ENCODE measurements around the gene EZH1. TPM values are rescaled to one million over a fixed set of nuclear protein-coding genes. Genes with fewer than 3 reads are reported as not detected.

Gene EZH1
- total RNA-seq = 47.2 TPM
- long read RNA-seq, full-length matches to known transcripts = 6 of 53 reads
- long read RNA-seq, partial matches to known transcripts = 29 of 53 reads
- long read RNA-seq, other reads (novel, unspliced or antisense) = 18 of 53 reads

- DNase-seq (peak; percentile 94), ATAC-seq (ENCODE audit: poor library complexity) (peak; percentile 98)
- intact Hi-C loops (cut with DNase I) = no loop called here
Measured at GRCh38 chr17:42744806-42745617, at the start of gene EZH1. TSS of gene EZH1 (minus strand) at chr17:42745040. CDS start at chr17:42728941, 16,099 bp downstream.

- intact Hi-C loops (cut with DNase I) = no loop called here
- no peak for DNase-seq
- ATAC-seq (ENCODE audit: poor library complexity) = no peak
Measured at GRCh38 chr17:42792545-42792944, 47.7 kb upstream of the EZH1 start.

- no peak for DNase-seq
- no peak for ATAC-seq (ENCODE audit: poor library complexity)
- intact Hi-C loops (cut with DNase I) = no loop called here
Measured at GRCh38 chr17:42791948-42792347, 47.1 kb upstream of the EZH1 start.

- DNase-seq = no peak
- no peak for ATAC-seq (ENCODE audit: poor library complexity)
- intact Hi-C loops (cut with DNase I) = no loop called here
Measured at GRCh38 chr17:42787266-42787665, 42.4 kb upstream of the EZH1 start.

- intact Hi-C loops (cut with DNase I) = no loop called here
- DNase-seq (no peak), ATAC-seq (ENCODE audit: poor library complexity) (no peak)
Measured at GRCh38 chr17:42784811-42785592, 40.2 kb upstream of the EZH1 start.

GRCh38 chr17:42784409-42784808 is 39.6 kb upstream of the EZH1 start:
- DNase-seq (no peak), ATAC-seq (ENCODE audit: poor library complexity) (no peak)
- intact Hi-C loops (cut with DNase I) = no loop called here

GRCh38 chr17:42783791-42784138 is 38.9 kb upstream of the EZH1 start:
- DNase-seq (no peak), ATAC-seq (ENCODE audit: poor library complexity) (no peak)
- intact Hi-C loops (cut with DNase I) = no loop called here

- no peak for DNase-seq
Measured at GRCh38 chr17:42783062-42783790, 38.4 kb upstream of the EZH1 start.

GRCh38 chr17:42782166-42783061 is 37.6 kb upstream of the EZH1 start:
- intact Hi-C loops (cut with DNase I) = no loop called here
- no peak for DNase-seq
- no peak for ATAC-seq (ENCODE audit: poor library complexity)

More at GRCh38 chr17:42783062-42783790, 38.4 kb upstream of the EZH1 start:
- ATAC-seq (ENCODE audit: poor library complexity) = no peak
- intact Hi-C loops (cut with DNase I) = no loop called here

GRCh38 chr17:42781639-42782165 is 36.9 kb upstream of the EZH1 start:
- ATAC-seq (ENCODE audit: poor library complexity) = no peak
- intact Hi-C loops (cut with DNase I) = no loop called here
- DNase-seq = no peak

- intact Hi-C loops (cut with DNase I) = no loop called here
- ATAC-seq (ENCODE audit: poor library complexity) (no peak), DNase-seq (no peak)
Measured at GRCh38 chr17:42780851-42781638, 36.2 kb upstream of the EZH1 start.

GRCh38 chr17:42779936-42780850 is 35.4 kb upstream of the EZH1 start, which contains the start of gene WNK4:
TSS of gene WNK4 (plus strand) at chr17:42780610. CDS start at chr17:42780699, 89 bp downstream.
- DNase-seq = no peak
- peak; percentile 55 for ATAC-seq (ENCODE audit: poor library complexity)
- intact Hi-C loops (cut with DNase I) = no loop called here

- ATAC-seq (ENCODE audit: poor library complexity) = no peak
- DNase-seq = no peak
- intact Hi-C loops (cut with DNase I) = no loop called here
Measured at GRCh38 chr17:42779304-42779935, 34.6 kb upstream of the EZH1 start.

- ATAC-seq (ENCODE audit: poor library complexity) (no peak), DNase-seq (no peak)
- intact Hi-C loops (cut with DNase I) = no loop called here
Measured at GRCh38 chr17:42778570-42778969, 33.7 kb upstream of the EZH1 start.

- DNase-seq = no peak
- no peak for ATAC-seq (ENCODE audit: poor library complexity)
- intact Hi-C loops (cut with DNase I) = no loop called here
Measured at GRCh38 chr17:42775534-42776098, 30.8 kb upstream of the EZH1 start.
